ENCODE data around the gene TEX26. TPM values are rescaled to one million over a fixed set of nuclear protein-coding genes. Genes with fewer than 3 reads are reported as not detected.

TEX26 gene
- total RNA-seq, 4 donors from 2014 or later = not detected

DNA sequence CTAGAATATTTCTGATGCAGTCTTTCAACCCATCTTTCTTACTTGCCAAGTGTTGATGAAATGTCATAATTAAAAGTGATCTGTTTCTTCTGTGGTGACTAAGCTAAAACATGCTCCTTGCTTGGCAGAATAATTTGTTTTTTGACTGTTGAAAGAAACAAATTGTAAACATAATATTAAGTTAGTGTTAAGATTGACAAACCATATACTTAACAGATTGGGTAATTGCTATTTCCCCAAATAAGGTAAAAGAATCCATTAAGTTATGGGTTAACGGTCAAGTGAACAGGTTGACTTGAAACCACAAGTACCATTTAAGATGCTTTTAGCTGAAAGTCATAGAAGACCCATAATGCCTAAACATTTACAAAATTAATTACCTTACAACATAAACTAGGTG lies 62.9 kb downstream of the TEX26 start:
- H3K4me1 ChIP-seq = no peaks in the 10 kb centered on the region
- no peak overlapping the region for H3K4me3 ChIP-seq
- DNase-seq (no peak), ATAC-seq (no peak)
- no peaks in the 10 kb centered on the region for H3K9me3 ChIP-seq
- in situ Hi-C loops (cut with MboI; ENCODE audit: low sequenced_read_pairs in 4 of 4) = no loop called here
- H3K36me3 ChIP-seq = no peaks in the 10 kb centered on the region
- no peak overlapping the region for H3K27ac ChIP-seq
- TF ChIP-seq CTCF (IDR thresholded peaks at IDR 0.05 in 4 of 5, conservative IDR thresholded peaks at IDR 0.05 in 1 of 5) = no peak
- intact Hi-C loops (cut with DNase I; ENCODE audit: low total_unique reads) = no loop called here
- H3K27me3 ChIP-seq = no peaks in the 10 kb centered on the region

DNA sequence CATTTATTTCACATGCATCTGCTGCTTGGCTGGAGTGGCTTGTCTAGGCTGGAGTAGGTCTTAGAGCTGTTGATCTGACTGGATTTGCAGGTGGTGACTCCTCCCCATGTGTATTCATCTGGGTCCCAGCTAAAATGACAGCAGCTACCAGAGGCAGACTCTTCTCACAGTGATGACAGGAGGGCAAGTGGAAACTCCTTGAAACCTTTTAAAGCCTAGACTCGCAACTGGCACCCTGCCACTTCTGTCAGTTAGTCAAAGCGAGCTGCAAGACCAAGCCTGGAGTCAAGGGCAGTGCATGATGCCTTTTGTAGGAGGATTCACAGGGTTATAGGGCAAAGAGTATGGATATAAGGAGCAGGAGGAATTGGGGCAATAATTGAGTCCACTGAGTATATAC lies 65.2 kb downstream of the TEX26 start:
- no peak for TF ChIP-seq POLR2A (IDR thresholded peaks at IDR 0.05)
- no peak for TF ChIP-seq CTCF (IDR thresholded peaks at IDR 0.05 in 4 of 5, conservative IDR thresholded peaks at IDR 0.05 in 1 of 5)
- Histone ChIP-seq H3K9me3 (no peaks in the 10 kb centered on the region), H3K36me3 (no peaks in the 10 kb centered on the region), H3K27me3 (peaks cover 0 to 5% (median 0%) of the 10 kb centered on the region in 3 donors), H3K27ac (no peak overlapping the region), H3K4me3 (no peak overlapping the region), H3K4me1 (no peaks in the 10 kb centered on the region)
- intact Hi-C loops (cut with DNase I; ENCODE audit: low total_unique reads) = no loop called here
- in situ Hi-C loops (cut with MboI; ENCODE audit: low sequenced_read_pairs in 4 of 4) = no loop called here
- ATAC-seq = no peak
- no peak for DNase-seq

DNA sequence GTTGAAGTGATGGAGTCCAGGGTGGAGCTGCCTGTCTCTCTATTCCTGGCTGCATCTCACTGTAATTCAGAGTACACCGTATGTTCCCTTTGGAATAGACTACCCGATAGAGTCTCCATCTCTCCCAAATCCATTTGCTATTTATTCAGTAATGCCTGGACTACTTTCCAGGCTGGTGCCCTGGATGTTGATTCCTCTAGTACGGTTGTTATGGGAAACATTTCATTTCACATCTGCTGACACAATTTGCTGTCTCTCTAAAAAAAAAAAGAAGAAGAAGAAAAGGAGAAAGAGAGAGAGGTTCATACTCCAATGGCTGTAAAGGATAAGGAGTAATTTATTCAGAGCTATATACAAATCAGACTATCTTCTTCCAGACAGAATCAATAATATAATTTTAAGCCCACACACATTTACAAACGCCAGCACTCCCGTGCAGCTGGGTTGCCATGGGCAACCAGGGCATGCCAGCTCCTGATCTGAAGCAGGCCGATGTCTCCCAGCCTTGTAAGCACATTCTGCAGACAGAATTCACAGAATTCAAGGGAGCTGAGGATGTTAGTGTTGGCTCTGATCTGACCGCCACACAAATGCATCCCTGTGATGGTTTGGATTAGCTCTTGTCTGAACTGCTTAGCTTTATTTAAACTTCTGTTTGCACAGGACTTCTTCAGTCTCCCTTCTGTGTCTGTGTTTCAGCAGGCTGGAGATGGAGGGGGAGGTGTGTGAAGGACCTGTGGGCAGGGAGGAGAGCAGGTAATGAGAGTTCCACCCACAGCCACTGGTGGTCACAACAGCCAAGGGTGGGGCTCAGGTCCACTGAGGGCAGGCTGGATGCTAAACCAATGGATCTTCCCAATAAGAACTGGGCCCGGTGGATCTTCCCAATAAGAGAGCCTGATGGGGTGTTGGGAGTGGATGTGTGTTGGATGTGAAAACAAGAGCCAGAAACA lies 66.0 kb downstream of the TEX26 start:
- intact Hi-C loops (cut with DNase I; ENCODE audit: low total_unique reads) = no loop called here
- no peaks in the 10 kb centered on the region for H3K9me3 ChIP-seq
- no peaks in the 10 kb centered on the region for H3K4me1 ChIP-seq
- in situ Hi-C loops (cut with MboI; ENCODE audit: low sequenced_read_pairs in 4 of 4) = no loop called here
- H3K4me3 ChIP-seq = no peak overlapping the region
- no peak overlapping the region for H3K27ac ChIP-seq
- TF ChIP-seq CTCF (IDR thresholded peaks at IDR 0.05 in 4 of 5, conservative IDR thresholded peaks at IDR 0.05 in 1 of 5) (no peak), POLR2A (IDR thresholded peaks at IDR 0.05) (no peak)
- DNase-seq (no peak), ATAC-seq (no peak)
- no peaks in the 10 kb centered on the region for H3K36me3 ChIP-seq
- peaks cover 0 to 5% (median 0%) of the 10 kb centered on the region in 3 donors for H3K27me3 ChIP-seq

DNA sequence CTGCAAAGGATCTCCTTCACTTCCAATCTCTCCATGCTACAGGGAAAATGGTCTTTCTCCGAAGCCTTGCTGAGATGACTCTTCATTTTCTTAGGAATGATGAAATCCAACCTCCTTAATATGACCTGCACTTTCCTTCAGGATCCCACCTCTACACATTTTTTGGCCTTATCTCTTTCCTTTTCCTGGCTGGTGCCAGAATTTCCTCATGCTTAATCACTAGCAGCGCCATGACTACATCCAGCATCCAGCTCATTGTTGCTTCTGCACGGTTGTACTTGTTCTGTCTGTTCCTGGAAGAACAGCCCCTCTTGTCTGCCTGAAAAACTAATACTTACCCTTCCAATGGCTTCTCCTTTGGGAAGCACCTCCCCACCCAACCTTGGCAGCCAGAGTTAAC lies 68.4 kb downstream of the TEX26 start:
- ATAC-seq (no peak), DNase-seq (no peak)
- no peaks in the 10 kb centered on the region for H3K9me3 ChIP-seq
- in situ Hi-C loops (cut with MboI; ENCODE audit: low sequenced_read_pairs in 4 of 4) = no loop called here
- TF ChIP-seq POLR2A (IDR thresholded peaks at IDR 0.05) (no peak), CTCF (IDR thresholded peaks at IDR 0.05 in 4 of 5, conservative IDR thresholded peaks at IDR 0.05 in 1 of 5) (no peak)
- no peak overlapping the region for H3K4me3 ChIP-seq
- H3K36me3 ChIP-seq = no peaks in the 10 kb centered on the region
- peaks cover 0 to 5% (median 0%) of the 10 kb centered on the region in 3 donors for H3K27me3 ChIP-seq
- intact Hi-C loops (cut with DNase I; ENCODE audit: low total_unique reads) = no loop called here
- no peak overlapping the region for H3K27ac ChIP-seq
- no peaks in the 10 kb centered on the region for H3K4me1 ChIP-seq
